ENCODE measurements around the gene WDR83.

GRCh38 chr19:12708641-12709040 is 42.0 kb downstream of the WDR83 start:
- TF ChIP-seq, protein P1, sequence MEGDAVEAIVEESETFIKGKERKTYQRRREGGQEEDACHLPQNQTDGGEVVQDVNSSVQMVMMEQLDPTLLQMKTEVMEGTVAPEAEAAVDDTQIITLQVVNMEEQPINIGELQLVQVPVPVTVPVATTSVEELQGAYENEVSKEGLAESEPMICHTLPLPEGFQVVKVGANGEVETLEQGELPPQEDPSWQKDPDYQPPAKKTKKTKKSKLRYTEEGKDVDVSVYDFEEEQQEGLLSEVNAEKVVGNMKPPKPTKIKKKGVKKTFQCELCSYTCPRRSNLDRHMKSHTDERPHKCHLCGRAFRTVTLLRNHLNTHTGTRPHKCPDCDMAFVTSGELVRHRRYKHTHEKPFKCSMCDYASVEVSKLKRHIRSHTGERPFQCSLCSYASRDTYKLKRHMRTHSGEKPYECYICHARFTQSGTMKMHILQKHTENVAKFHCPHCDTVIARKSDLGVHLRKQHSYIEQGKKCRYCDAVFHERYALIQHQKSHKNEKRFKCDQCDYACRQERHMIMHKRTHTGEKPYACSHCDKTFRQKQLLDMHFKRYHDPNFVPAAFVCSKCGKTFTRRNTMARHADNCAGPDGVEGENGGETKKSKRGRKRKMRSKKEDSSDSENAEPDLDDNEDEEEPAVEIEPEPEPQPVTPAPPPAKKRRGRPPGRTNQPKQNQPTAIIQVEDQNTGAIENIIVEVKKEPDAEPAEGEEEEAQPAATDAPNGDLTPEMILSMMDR (IDR thresholded peaks at IDR 0.05; ENCODE audit: low read depth, low read length, poor library complexity, severe bottlenecking): no peak
- TF ChIP-seq EZH2phosphoT487 (IDR thresholded peaks at IDR 0.05; ENCODE audit: borderline replicate concordance, low read length): no peak

All from DOHH2 (cell line).